WTC11 (cell line): ENCODE measurements around the gene NOC2L.

ENCODE experiments used
- CTCF ChIP-seq: fragments of 200-600 bp; IDR thresholded peaks from 2 replicates; pipeline ENCODE4 v1.8.0; 2022; ENCODE audit warnings: antibody characterized with exemption
- ETV6 ChIP-seq: sonication (generic); formaldehyde crosslinking; IDR thresholded peaks from 2 replicates; pipeline ENCODE4 v1.8.1; 2022; ENCODE audit warnings: mild to moderate bottlenecking, missing genetic modification reagents
- FOXJ3 ChIP-seq: sonication (generic); formaldehyde crosslinking; IDR thresholded peaks from 2 replicates; pipeline ENCODE4 v1.9.0; 2021; ENCODE audit warnings: missing genetic modification reagents, mild to moderate bottlenecking, borderline replicate concordance
- GTF2I ChIP-seq: fragments of 250-450 bp; sonication (Bioruptor Pico); conservative IDR thresholded peaks from 2 replicates; pipeline ENCODE4 v1.4.0; 2021; ENCODE audit warnings: mild to moderate bottlenecking
- NR2C2 ChIP-seq: sonication (generic); formaldehyde crosslinking; IDR thresholded peaks from 2 replicates; pipeline ENCODE4 v1.8.0; 2022; ENCODE audit warnings: mild to moderate bottlenecking, missing genetic modification reagents
- SMAD3 ChIP-seq: sonication (generic); formaldehyde crosslinking; IDR thresholded peaks from 2 replicates; pipeline ENCODE4 v1.8.0; 2022; ENCODE audit warnings: missing genetic modification reagents, mild to moderate bottlenecking, borderline replicate concordance
- SMAD4 ChIP-seq: sonication (generic); formaldehyde crosslinking; IDR thresholded peaks from 2 replicates; pipeline ENCODE4 v1.8.0; 2022; ENCODE audit warnings: mild to moderate bottlenecking, missing genetic modification reagents
- SP1 ChIP-seq: sonication (generic); formaldehyde crosslinking; conservative IDR thresholded peaks from 2 replicates; pipeline ENCODE4 v1.8.1; 2022; ENCODE audit warnings: missing genetic modification reagents
- TEAD4 ChIP-seq: sonication (generic); formaldehyde crosslinking; IDR thresholded peaks from 2 replicates; pipeline ENCODE4 v1.8.0; 2022; ENCODE audit warnings: mild to moderate bottlenecking, missing genetic modification reagents
- USF1 ChIP-seq: sonication (generic); formaldehyde crosslinking; IDR thresholded peaks from 2 replicates; pipeline ENCODE4 v1.8.0; 2022; ENCODE audit warnings: mild to moderate bottlenecking, missing genetic modification reagents
- ZNF121 ChIP-seq: sonication (generic); formaldehyde crosslinking; IDR thresholded peaks from 2 replicates; pipeline ENCODE4 v1.8.0; 2023; ENCODE audit warnings: missing genetic modification reagents
- ZNF416 ChIP-seq: fragments of 250-450 bp; sonication (Bioruptor Pico); IDR thresholded peaks from 2 replicates; pipeline ENCODE4 v1.9.0; 2021; ENCODE audit warnings: mild to moderate bottlenecking, inconsistent platforms
- ZNF512 ChIP-seq: sonication (generic); formaldehyde crosslinking; IDR thresholded peaks from 2 replicates; pipeline ENCODE4 v1.8.1; 2022; ENCODE audit warnings: missing genetic modification reagents, borderline replicate concordance

- 0 out of 2 replicates have a peak, but pooled peaks have one; percentile 67 for TF ChIP-seq NR2C2 (CRISPR knock-in tag)
- TF ChIP-seq TEAD4 (CRISPR knock-in tag), result 0 out of 2 replicates have a peak, but pooled peaks have one; percentile 70
- no peak for TF ChIP-seq CTCF
- TF ChIP-seq SP1 (CRISPR knock-in tag), result no peak
- TF ChIP-seq GTF2I (CRISPR knock-in tag), result no peak
- no peak for TF ChIP-seq FOXJ3
- no peak for TF ChIP-seq SMAD3
- peak; percentile 58; the same call in 1 of the 2 replicates for TF ChIP-seq USF1 (CRISPR knock-in tag)
- no peak for TF ChIP-seq ETV6 (CRISPR knock-in tag)
- peak; percentile 40; the same call in 1 of the 2 replicates for TF ChIP-seq SMAD4 (CRISPR knock-in tag)
- TF ChIP-seq ZNF512 (CRISPR knock-in tag), result no peak
- TF ChIP-seq ZNF121 (CRISPR knock-in tag), result no peak
- no peak for TF ChIP-seq ZNF416 (CRISPR knock-in tag)
These were observed 2.1 kb upstream of the NOC2L start for GRCh38 chr1:961132-961669.
